Neuronal stem cell (in vitro differentiated cells): ENCODE results near the gene NELL1.

Experiments used
- DNase-seq: peaks from one replicate; pipeline ENCODE4 v3.0.0-alpha.2; 2013; ENCODE audit warnings: low spot score
- H2AFZ ChIP-seq: one replicate; pipeline ENCODE4 v1.6.1; 2013; ENCODE audit warnings: mild to moderate bottlenecking, low read length, inconsistent platforms
- H2AK5ac ChIP-seq: 2 replicates; pipeline ENCODE4 v1.6.1; 2013; ENCODE audit warnings: low read depth, mild to moderate bottlenecking, inconsistent platforms, low read length, moderate library complexity, mixed read lengths
- H2BK120ac ChIP-seq: 2 replicates; pipeline ENCODE4 v1.6.1; 2013; ENCODE audit warnings: low read depth, mild to moderate bottlenecking, inconsistent platforms, low read length, moderate library complexity, mixed read lengths
- H2BK12ac ChIP-seq: one replicate; pipeline ENCODE4 v1.6.1; 2013; ENCODE audit warnings: low read length, inconsistent platforms
- H2BK15ac ChIP-seq: 2 replicates; pipeline ENCODE4 v1.6.1; 2013; ENCODE audit warnings: mild to moderate bottlenecking, low read length, inconsistent platforms, mixed read lengths
- H2BK5ac ChIP-seq: one replicate; pipeline ENCODE4 v1.6.1; 2013; ENCODE audit warnings: inconsistent platforms, mild to moderate bottlenecking, low read length, moderate library complexity
- H3K14ac ChIP-seq: one replicate; pipeline ENCODE4 v1.6.1; 2013; ENCODE audit warnings: low read length, inconsistent platforms
- H3K18ac ChIP-seq: 2 replicates; pipeline ENCODE4 v1.6.1; 2013; ENCODE audit warnings: low read length, inconsistent platforms
- H3K23ac ChIP-seq: 2 replicates; pipeline ENCODE4 v1.6.1; 2013; ENCODE audit warnings: low read depth, mild to moderate bottlenecking, mixed read lengths, low read length, inconsistent platforms; ENCODE audit not compliant: poor library complexity
- H3K27ac ChIP-seq: replicated peaks from 3 replicates; pipeline ENCODE4 v1.5.1; 2013; ENCODE audit warnings: low read length, inconsistent platforms
- H3K27me3 ChIP-seq, 3 experiments: 2 replicates each; pipeline ENCODE4 v1.6.1; 2013; ENCODE audit warnings: low read length in 3 of 3, mild to moderate bottlenecking in 2 of 3, inconsistent platforms in 1 of 3, low read depth in 1 of 3, mixed read lengths in 1 of 3, moderate library complexity in 1 of 3; ENCODE audit not compliant: control insufficient read depth in 3 of 3, insufficient read depth in 3 of 3
- H3K36me3 ChIP-seq, 2 donors: replicated peaks in 1 of 2; 2 replicates each; pipeline ENCODE4 v1.6.1; 2013; ENCODE audit warnings: low read length in 2 of 2; ENCODE audit not compliant: control insufficient read depth in 2 of 2, insufficient read depth in 2 of 2
- H3K4ac ChIP-seq: 2 replicates; pipeline ENCODE4 v1.6.1; 2013; ENCODE audit warnings: inconsistent platforms, mild to moderate bottlenecking, low read length, moderate library complexity
- H3K4me1 ChIP-seq, 2 donors: 1 replicate in 1 of 2; 2 replicates in 1 of 2; pipeline ENCODE4 v1.6.1; 2013; ENCODE audit warnings: low read length in 2 of 2, low read depth in 1 of 2; ENCODE audit not compliant: control insufficient read depth in 2 of 2, insufficient read depth in 1 of 2
- H3K4me2 ChIP-seq: one replicate; pipeline ENCODE4 v1.6.1; 2013; ENCODE audit warnings: mild to moderate bottlenecking, low read length, inconsistent platforms; ENCODE audit not compliant: insufficient read depth, poor library complexity, severe bottlenecking
- H3K4me3 ChIP-seq, 2 donors: 2 replicates each; pipeline ENCODE4 v1.5.1; 2013; ENCODE audit warnings: low read length in 2 of 2, mild to moderate bottlenecking in 2 of 2, inconsistent platforms in 1 of 2, moderate library complexity in 1 of 2
- H3K79me1 ChIP-seq: one replicate; pipeline ENCODE4 v1.6.1; 2013; ENCODE audit warnings: low read depth, mild to moderate bottlenecking, inconsistent platforms, low read length, moderate library complexity
- H3K9ac ChIP-seq: one replicate; pipeline ENCODE4 v1.6.1; 2013; ENCODE audit warnings: mild to moderate bottlenecking, low read depth, low read length, inconsistent platforms; ENCODE audit not compliant: poor library complexity
- H3K9me3 ChIP-seq, 2 donors: replicated peaks in 1 of 2; 2 replicates each; pipeline versions ENCODE3 to v1.6.1; 2013; ENCODE audit warnings: low read length in 2 of 2, mild to moderate bottlenecking in 2 of 2, inconsistent platforms in 1 of 2, low read depth in 1 of 2, mixed read lengths in 1 of 2, moderate library complexity in 1 of 2; ENCODE audit not compliant: control insufficient read depth in 2 of 2, insufficient read depth in 1 of 2
- H4K8ac ChIP-seq: one replicate; pipeline ENCODE4 v1.6.1; 2013; ENCODE audit warnings: low read depth, mild to moderate bottlenecking, inconsistent platforms, low read length, moderate library complexity
- H4K91ac ChIP-seq: one replicate; pipeline ENCODE4 v1.6.1; 2013; ENCODE audit warnings: low read length, low read depth, mild to moderate bottlenecking, inconsistent platforms; ENCODE audit not compliant: poor library complexity
- WGBS, 2 donors: extraction: QIAGEN DNeasy Blood & Tissue Kit; methylation state at CpG; one replicate each; pipeline ENCODE4 v1.1.7; 2013; ENCODE audit warnings: missing lambda C conversion rate in 2 of 2, mixed read lengths in 1 of 2; ENCODE audit not compliant: insufficient read length in 2 of 2, insufficient replicate concordance in 1 of 2; ENCODE audit errors: extremely low coverage in 2 of 2; 5-methylcytosine and 5-hydroxymethylcytosine counted together

The NELL1 gene

GRCh38 chr11:21301981-21302380 is 632.6 kb downstream of the NELL1 start:
- Histone ChIP-seq H2BK15ac (no peak overlapping the region), H3K79me1 (no peaks in the 10 kb centered on the region), H3K4me3 (no peak overlapping the region), H3K23ac (no peak overlapping the region), H2BK120ac (no peak overlapping the region), H3K9me3 (no peaks in the 10 kb centered on the region), H2BK12ac (no peak overlapping the region), H3K4me1 (no peaks in the 10 kb centered on the region), H4K91ac (no peak overlapping the region), H3K4ac (no peak overlapping the region), H2AK5ac (no peak overlapping the region), H3K36me3 (no peaks in the 10 kb centered on the region), H3K27me3 (no peaks in the 10 kb centered on the region), H3K14ac (no peak overlapping the region), H4K8ac (no peak overlapping the region), H3K4me2 (no peak overlapping the region), H2BK5ac (no peak overlapping the region), H3K18ac (no peak overlapping the region), H3K27ac (no peak overlapping the region), H3K9ac (no peak overlapping the region), H2AFZ (no peak overlapping the region)
- no CpG with 5 or more reads among the region's 1 CpG for WGBS, 2 donors
- DNase-seq = no peak

- DNase-seq = no peak
- Histone ChIP-seq H2BK5ac (no peak overlapping the region), H3K27ac (no peak overlapping the region), H2AFZ (no peak overlapping the region), H3K4me3 (no peak overlapping the region), H3K23ac (no peak overlapping the region), H3K36me3 (no peaks in the 10 kb centered on the region), H3K9ac (no peak overlapping the region), H3K14ac (no peak overlapping the region), H2BK120ac (no peak overlapping the region), H3K79me1 (no peaks in the 10 kb centered on the region), H4K8ac (no peak overlapping the region), H3K9me3 (no peaks in the 10 kb centered on the region), H4K91ac (no peak overlapping the region), H3K18ac (no peak overlapping the region), H2BK12ac (no peak overlapping the region), H2AK5ac (no peak overlapping the region), H3K4me1 (no peaks in the 10 kb centered on the region), H3K4ac (no peak overlapping the region), H3K4me2 (no peak overlapping the region), H3K27me3 (no peaks in the 10 kb centered on the region), H2BK15ac (no peak overlapping the region)
- no CpG with 5 or more reads among the region's 4 CpGs for WGBS, 2 donors
Measured at GRCh38 chr11:21306739-21307358, 637.5 kb downstream of the NELL1 start.

GRCh38 chr11:21307874-21308273 is 638.5 kb downstream of the NELL1 start:
- no peak overlapping the region for H3K18ac ChIP-seq
- no peak overlapping the region for H4K8ac ChIP-seq
- H3K9ac ChIP-seq = no peak overlapping the region
- no peak overlapping the region for H3K14ac ChIP-seq
- no peak overlapping the region for H2BK5ac ChIP-seq
- no peak overlapping the region for H3K23ac ChIP-seq
- no peaks in the 10 kb centered on the region for H3K9me3 ChIP-seq
- H3K4me2 ChIP-seq = no peak overlapping the region
- H2AFZ ChIP-seq = no peak overlapping the region
- no peak overlapping the region for H4K91ac ChIP-seq
- no peak overlapping the region for H3K27ac ChIP-seq
- H2BK12ac ChIP-seq = no peak overlapping the region
- H3K4me1 ChIP-seq = no peaks in the 10 kb centered on the region
- no peak for DNase-seq
- no peak overlapping the region for H2BK120ac ChIP-seq
- H3K4me3 ChIP-seq = no peak overlapping the region
- no peaks in the 10 kb centered on the region for H3K27me3 ChIP-seq
- H3K4ac ChIP-seq = no peak overlapping the region
- H2AK5ac ChIP-seq = no peak overlapping the region
- WGBS, 2 donors = no CpG with 5 or more reads among the region's 4 CpGs
- H3K36me3 ChIP-seq = no peaks in the 10 kb centered on the region
- no peaks in the 10 kb centered on the region for H3K79me1 ChIP-seq
- no peak overlapping the region for H2BK15ac ChIP-seq

GRCh38 chr11:21316591-21316990 is 647.2 kb downstream of the NELL1 start:
- Histone ChIP-seq H3K79me1 (no peaks in the 10 kb centered on the region), H3K9me3 (no peaks in the 10 kb centered on the region), H2BK5ac (no peak overlapping the region), H4K8ac (no peak overlapping the region), H3K23ac (no peak overlapping the region), H3K4me2 (no peak overlapping the region), H3K4me3 (no peak overlapping the region), H3K36me3 (no peaks in the 10 kb centered on the region), H2BK120ac (no peak overlapping the region), H3K9ac (no peak overlapping the region), H3K4ac (no peak overlapping the region), H2AK5ac (no peak overlapping the region), H3K14ac (no peak overlapping the region), H3K27me3 (no peaks in the 10 kb centered on the region), H3K4me1 (no peaks in the 10 kb centered on the region), H3K27ac (no peak overlapping the region), H3K18ac (no peak overlapping the region), H2BK15ac (no peak overlapping the region), H2BK12ac (no peak overlapping the region), H4K91ac (no peak overlapping the region), H2AFZ (no peak overlapping the region)
- WGBS, 2 donors = no CpG with 5 or more reads among the region's 1 CpG
- no peak for DNase-seq
